ENCODE results near the gene CDH26. TPM values are rescaled to one million over a fixed set of nuclear protein-coding genes. Genes with fewer than 3 reads are reported as not detected.

The CDH26 gene
- polyA plus RNA-seq, 1 donor (not counting 4 experiments of a cell fraction or from before 2014, with no cell fraction given), result 1.1 TPM

DNA sequence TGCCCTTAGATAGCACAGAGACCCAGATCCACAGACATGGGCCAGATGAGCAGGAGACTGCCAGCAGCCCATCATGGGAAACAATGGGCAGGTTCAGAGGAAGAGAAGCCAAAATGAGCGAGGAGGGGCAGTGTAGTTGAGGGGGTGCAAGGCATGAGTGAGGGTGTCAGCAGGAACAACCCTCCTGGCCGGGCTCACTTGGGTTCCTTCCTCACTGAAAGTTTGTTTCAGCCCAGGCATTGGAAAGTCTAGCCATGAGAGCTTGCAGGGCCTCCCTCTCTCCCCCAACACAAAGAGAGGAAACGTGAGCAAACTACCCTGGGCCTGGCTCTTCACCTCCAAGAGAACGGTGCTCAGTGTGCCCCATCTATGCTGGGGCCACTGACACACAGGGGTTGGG, 48.0 kb downstream of the CDH26 start:
- Histone ChIP-seq H3K9me3 (ENCODE audit: control insufficient read depth, low read depth, low read length) (no peaks in the 10 kb centered on the region), H3K27me3 (ENCODE audit: control insufficient read depth, extremely low read depth, insufficient read depth, low read length) (no peaks in the 10 kb centered on the region), H3K4me2 (ENCODE audit: control insufficient read depth, extremely low read depth, insufficient read depth, low read depth, low read length) (no peak overlapping the region), H3K36me3 (ENCODE audit: control insufficient read depth in 2 of 2, extremely low read depth in 1 of 2, insufficient read depth in 2 of 2, low read length in 2 of 2) (no peaks in the 10 kb centered on the region), H3K79me2 (ENCODE audit: control insufficient read depth, insufficient read depth, low read length) (no peaks in the 10 kb centered on the region), H3K9ac (ENCODE audit: control insufficient read depth, extremely low read depth, insufficient read depth, low read length) (no peak overlapping the region), H3K9me1 (ENCODE audit: control insufficient read depth, extremely low read depth, insufficient read depth, low read length) (no peaks in the 10 kb centered on the region), H3K27ac (ENCODE audit: control insufficient read depth, insufficient read depth, low read length) (no peak overlapping the region), H4K20me1 (ENCODE audit: control insufficient read depth, extremely low read depth, insufficient read depth, low read length) (no peaks in the 10 kb centered on the region), H2AFZ (ENCODE audit: control insufficient read depth, low read length) (no peak overlapping the region), H3K4me3 (ENCODE audit: control insufficient read depth in 2 of 3, extremely low read depth in 1 of 3, insufficient read depth in 2 of 3, low read depth in 1 of 3, low read length in 3 of 3) (no peak overlapping the region), H3K4me1 (ENCODE audit: control insufficient read depth, extremely low read depth, insufficient read depth, low read length) (no peaks in the 10 kb centered on the region)
- DNase-seq (ENCODE audit: low read depth, low spot score), result no peak
- no peak for TF ChIP-seq EZH2 (IDR thresholded peaks at IDR 0.05; ENCODE audit: low read length)
- TF ChIP-seq, protein P1, sequence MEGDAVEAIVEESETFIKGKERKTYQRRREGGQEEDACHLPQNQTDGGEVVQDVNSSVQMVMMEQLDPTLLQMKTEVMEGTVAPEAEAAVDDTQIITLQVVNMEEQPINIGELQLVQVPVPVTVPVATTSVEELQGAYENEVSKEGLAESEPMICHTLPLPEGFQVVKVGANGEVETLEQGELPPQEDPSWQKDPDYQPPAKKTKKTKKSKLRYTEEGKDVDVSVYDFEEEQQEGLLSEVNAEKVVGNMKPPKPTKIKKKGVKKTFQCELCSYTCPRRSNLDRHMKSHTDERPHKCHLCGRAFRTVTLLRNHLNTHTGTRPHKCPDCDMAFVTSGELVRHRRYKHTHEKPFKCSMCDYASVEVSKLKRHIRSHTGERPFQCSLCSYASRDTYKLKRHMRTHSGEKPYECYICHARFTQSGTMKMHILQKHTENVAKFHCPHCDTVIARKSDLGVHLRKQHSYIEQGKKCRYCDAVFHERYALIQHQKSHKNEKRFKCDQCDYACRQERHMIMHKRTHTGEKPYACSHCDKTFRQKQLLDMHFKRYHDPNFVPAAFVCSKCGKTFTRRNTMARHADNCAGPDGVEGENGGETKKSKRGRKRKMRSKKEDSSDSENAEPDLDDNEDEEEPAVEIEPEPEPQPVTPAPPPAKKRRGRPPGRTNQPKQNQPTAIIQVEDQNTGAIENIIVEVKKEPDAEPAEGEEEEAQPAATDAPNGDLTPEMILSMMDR (optimal IDR thresholded peaks at IDR 0.05 in 1 of 3, IDR thresholded peaks at IDR 0.05 in 1 of 3, conservative IDR thresholded peaks at IDR 0.05 in 1 of 3; ENCODE audit: extremely low read depth in 1 of 3, insufficient read depth in 2 of 3, low read length in 3 of 3), result no peak
- dilution Hi-C loops (cut with MboI; ENCODE audit: extremely low pct_ligation_motif_present, low sequenced_read_pairs), result no loop called here
- FAIRE-seq, result no peak

DNA sequence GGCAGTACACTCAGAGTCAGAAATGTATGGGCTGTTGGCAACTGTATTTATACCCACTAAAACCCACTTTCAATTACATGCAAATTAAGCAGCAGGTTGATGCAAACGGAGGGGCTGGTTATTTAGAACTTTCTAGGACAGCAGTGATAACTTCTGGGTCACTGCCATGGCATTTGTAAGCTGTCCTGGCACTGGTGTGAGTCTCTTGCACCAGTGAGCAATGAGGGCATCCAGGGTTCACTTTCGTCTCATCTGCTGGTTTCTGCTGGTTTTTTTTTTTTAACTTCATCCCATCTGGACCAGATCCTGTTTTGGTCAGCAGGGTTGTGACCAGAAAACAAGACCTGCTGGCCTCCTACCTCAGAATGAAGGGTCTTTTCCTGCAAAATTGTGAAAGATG, 49.2 kb downstream of the CDH26 start:
- Histone ChIP-seq H3K27me3 (ENCODE audit: control insufficient read depth, extremely low read depth, insufficient read depth, low read length) (no peaks in the 10 kb centered on the region), H3K4me3 (ENCODE audit: control insufficient read depth in 2 of 3, extremely low read depth in 1 of 3, insufficient read depth in 2 of 3, low read depth in 1 of 3, low read length in 3 of 3) (no peak overlapping the region)
- dilution Hi-C loops (cut with MboI; ENCODE audit: extremely low pct_ligation_motif_present, low sequenced_read_pairs), result no loop called here

More for the DNA sequence above, 49.2 kb downstream of the CDH26 start:
- TF ChIP-seq EZH2 (IDR thresholded peaks at IDR 0.05; ENCODE audit: low read length), result no peak
- TF ChIP-seq, protein P1 (optimal IDR thresholded peaks at IDR 0.05 in 1 of 3, IDR thresholded peaks at IDR 0.05 in 1 of 3, conservative IDR thresholded peaks at IDR 0.05 in 1 of 3; ENCODE audit: extremely low read depth in 1 of 3, insufficient read depth in 2 of 3, low read length in 3 of 3), result no peak
- Histone ChIP-seq H3K36me3 (ENCODE audit: control insufficient read depth in 2 of 2, extremely low read depth in 1 of 2, insufficient read depth in 2 of 2, low read length in 2 of 2) (no peaks in the 10 kb centered on the region), H3K9me1 (ENCODE audit: control insufficient read depth, extremely low read depth, insufficient read depth, low read length) (no peaks in the 10 kb centered on the region), H3K27ac (ENCODE audit: control insufficient read depth, insufficient read depth, low read length) (no peak overlapping the region), H3K9ac (ENCODE audit: control insufficient read depth, extremely low read depth, insufficient read depth, low read length) (no peak overlapping the region), H3K9me3 (ENCODE audit: control insufficient read depth, low read depth, low read length) (no peaks in the 10 kb centered on the region), H3K4me1 (ENCODE audit: control insufficient read depth, extremely low read depth, insufficient read depth, low read length) (no peaks in the 10 kb centered on the region), H3K79me2 (ENCODE audit: control insufficient read depth, insufficient read depth, low read length) (no peaks in the 10 kb centered on the region), H3K4me2 (ENCODE audit: control insufficient read depth, extremely low read depth, insufficient read depth, low read depth, low read length) (no peak overlapping the region), H2AFZ (ENCODE audit: control insufficient read depth, low read length) (no peak overlapping the region), H4K20me1 (ENCODE audit: control insufficient read depth, extremely low read depth, insufficient read depth, low read length) (no peaks in the 10 kb centered on the region)
- DNase-seq (ENCODE audit: low read depth, low spot score) (no peak), FAIRE-seq (no peak)

Data from keratinocyte (primary cell).